ENCODE measurements around the gene MPP2. TPM values are rescaled to one million over a fixed set of nuclear protein-coding genes. Genes with fewer than 3 reads are reported as not detected.

The MPP2 gene, protein sequence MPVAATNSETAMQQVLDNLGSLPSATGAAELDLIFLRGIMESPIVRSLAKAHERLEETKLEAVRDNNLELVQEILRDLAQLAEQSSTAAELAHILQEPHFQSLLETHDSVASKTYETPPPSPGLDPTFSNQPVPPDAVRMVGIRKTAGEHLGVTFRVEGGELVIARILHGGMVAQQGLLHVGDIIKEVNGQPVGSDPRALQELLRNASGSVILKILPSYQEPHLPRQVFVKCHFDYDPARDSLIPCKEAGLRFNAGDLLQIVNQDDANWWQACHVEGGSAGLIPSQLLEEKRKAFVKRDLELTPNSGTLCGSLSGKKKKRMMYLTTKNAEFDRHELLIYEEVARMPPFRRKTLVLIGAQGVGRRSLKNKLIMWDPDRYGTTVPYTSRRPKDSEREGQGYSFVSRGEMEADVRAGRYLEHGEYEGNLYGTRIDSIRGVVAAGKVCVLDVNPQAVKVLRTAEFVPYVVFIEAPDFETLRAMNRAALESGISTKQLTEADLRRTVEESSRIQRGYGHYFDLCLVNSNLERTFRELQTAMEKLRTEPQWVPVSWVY
- total RNA-seq (under 1 TPM; 0.05 to 0.25 TPM), polyA plus RNA-seq (under 1 TPM; 0.06 to 0.13 TPM)

DNA sequence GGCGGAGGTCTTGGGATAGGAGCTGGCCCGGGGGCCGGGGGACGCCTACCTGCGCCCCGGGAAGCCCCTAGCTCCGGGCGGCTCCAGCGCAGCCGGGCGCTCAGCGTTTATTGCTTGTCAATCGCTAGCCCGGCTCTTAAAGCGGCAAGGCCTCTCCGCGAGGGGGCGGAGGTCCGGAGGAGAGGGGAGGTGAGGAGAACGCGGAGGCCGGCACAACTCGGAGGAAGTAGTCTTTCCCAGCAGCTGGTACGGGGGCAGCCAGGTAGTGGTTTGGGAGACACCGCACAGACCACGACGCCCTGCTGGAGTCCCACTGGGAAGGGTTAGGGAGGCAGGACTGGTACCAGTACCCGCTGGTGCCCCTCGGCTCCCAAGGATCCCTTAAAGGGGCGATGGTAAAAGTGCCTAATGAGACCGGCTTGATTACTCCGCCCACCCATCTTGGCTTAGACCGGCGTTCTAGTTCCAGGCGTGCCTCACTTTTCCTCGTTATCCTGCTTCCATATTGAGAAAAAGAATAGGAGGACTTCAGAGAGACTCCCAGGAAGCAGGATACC, at the start of gene MPP2:
MPP2 (minus strand) TSS at position 112 of the 557 bp plus-strand sequence. CDS start 3,076 bp downstream, outside the sequence.
- Histone ChIP-seq H3K27ac (ENCODE audit: low read depth in 1 of 2, low read length in 2 of 2) (no peak within 1 kb of the TSS), H3K4me1 (ENCODE audit: control insufficient read depth in 4 of 4, insufficient read depth in 4 of 4, low read length in 3 of 4) (peaks cover 0 to 13% (median 10%) of the 10 kb centered on the region in 4 donors), H3K27me3 (ENCODE audit: control insufficient read depth in 4 of 4, insufficient read depth in 4 of 4, low read length in 3 of 4) (peaks cover 0 to 20% (median 9%) of the 10 kb centered on the region in 4 donors), H3K4me3 (ENCODE audit: low read depth in 1 of 3, low read length in 3 of 3) (peak within 1 kb of the TSS in 1 of 3 donors; percentile 32), H3K9me3 (ENCODE audit: control insufficient read depth in 4 of 4, low read length in 3 of 4) (no peaks in the 10 kb centered on the region), H3K36me3 (ENCODE audit: control insufficient read depth in 4 of 4, insufficient read depth in 3 of 4, low read depth in 1 of 4, low read length in 3 of 4) (no peaks in the 10 kb centered on the region), H3K9ac (ENCODE audit: low read depth in 1 of 2, low read length in 2 of 2) (no peak within 1 kb of the TSS)
- WGBS, result 7% methylated on average over 36 of the region's 36 CpGs
- TF ChIP-seq RAD21 (IDR thresholded peaks at IDR 0.05) (no peak), RXRA (IDR thresholded peaks at IDR 0.05) (no peak), FOXA2 (IDR thresholded peaks at IDR 0.05) (no peak), GABPA (IDR thresholded peaks at IDR 0.05 in 1 of 2, conservative IDR thresholded peaks at IDR 0.05 in 1 of 2) (no peak), JUND (IDR thresholded peaks at IDR 0.05) (no peak), EGR1 (IDR thresholded peaks at IDR 0.05; ENCODE audit: low read depth in 2 of 2) (no peak), SP1 (IDR thresholded peaks at IDR 0.05) (no peak), TAF1 (conservative IDR thresholded peaks at IDR 0.05) (no peak), YY1 (IDR thresholded peaks at IDR 0.05) (no peak), FOXA1 (IDR thresholded peaks at IDR 0.05) (no peak), HNF4G (IDR thresholded peaks at IDR 0.05) (no peak), HNF4A (conservative IDR thresholded peaks at IDR 0.05) (no peak), NR2F2 (IDR thresholded peaks at IDR 0.05) (no peak)
- TF ChIP-seq, protein P1, sequence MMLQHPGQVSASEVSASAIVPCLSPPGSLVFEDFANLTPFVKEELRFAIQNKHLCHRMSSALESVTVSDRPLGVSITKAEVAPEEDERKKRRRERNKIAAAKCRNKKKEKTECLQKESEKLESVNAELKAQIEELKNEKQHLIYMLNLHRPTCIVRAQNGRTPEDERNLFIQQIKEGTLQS (IDR thresholded peaks at IDR 0.05), result no peak
- TF ChIP-seq, protein P2, sequence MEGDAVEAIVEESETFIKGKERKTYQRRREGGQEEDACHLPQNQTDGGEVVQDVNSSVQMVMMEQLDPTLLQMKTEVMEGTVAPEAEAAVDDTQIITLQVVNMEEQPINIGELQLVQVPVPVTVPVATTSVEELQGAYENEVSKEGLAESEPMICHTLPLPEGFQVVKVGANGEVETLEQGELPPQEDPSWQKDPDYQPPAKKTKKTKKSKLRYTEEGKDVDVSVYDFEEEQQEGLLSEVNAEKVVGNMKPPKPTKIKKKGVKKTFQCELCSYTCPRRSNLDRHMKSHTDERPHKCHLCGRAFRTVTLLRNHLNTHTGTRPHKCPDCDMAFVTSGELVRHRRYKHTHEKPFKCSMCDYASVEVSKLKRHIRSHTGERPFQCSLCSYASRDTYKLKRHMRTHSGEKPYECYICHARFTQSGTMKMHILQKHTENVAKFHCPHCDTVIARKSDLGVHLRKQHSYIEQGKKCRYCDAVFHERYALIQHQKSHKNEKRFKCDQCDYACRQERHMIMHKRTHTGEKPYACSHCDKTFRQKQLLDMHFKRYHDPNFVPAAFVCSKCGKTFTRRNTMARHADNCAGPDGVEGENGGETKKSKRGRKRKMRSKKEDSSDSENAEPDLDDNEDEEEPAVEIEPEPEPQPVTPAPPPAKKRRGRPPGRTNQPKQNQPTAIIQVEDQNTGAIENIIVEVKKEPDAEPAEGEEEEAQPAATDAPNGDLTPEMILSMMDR (IDR thresholded peaks at IDR 0.05; ENCODE audit: low read depth, low read length, missing input control), result no peak
- TF ChIP-seq, protein P3, sequence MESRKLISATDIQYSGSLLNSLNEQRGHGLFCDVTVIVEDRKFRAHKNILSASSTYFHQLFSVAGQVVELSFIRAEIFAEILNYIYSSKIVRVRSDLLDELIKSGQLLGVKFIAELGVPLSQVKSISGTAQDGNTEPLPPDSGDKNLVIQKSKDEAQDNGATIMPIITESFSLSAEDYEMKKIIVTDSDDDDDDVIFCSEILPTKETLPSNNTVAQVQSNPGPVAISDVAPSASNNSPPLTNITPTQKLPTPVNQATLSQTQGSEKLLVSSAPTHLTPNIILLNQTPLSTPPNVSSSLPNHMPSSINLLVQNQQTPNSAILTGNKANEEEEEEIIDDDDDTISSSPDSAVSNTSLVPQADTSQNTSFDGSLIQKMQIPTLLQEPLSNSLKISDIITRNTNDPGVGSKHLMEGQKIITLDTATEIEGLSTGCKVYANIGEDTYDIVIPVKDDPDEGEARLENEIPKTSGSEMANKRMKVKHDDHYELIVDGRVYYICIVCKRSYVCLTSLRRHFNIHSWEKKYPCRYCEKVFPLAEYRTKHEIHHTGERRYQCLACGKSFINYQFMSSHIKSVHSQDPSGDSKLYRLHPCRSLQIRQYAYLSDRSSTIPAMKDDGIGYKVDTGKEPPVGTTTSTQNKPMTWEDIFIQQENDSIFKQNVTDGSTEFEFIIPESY (IDR thresholded peaks at IDR 0.05), result no peak
- TF ChIP-seq, protein P4, sequence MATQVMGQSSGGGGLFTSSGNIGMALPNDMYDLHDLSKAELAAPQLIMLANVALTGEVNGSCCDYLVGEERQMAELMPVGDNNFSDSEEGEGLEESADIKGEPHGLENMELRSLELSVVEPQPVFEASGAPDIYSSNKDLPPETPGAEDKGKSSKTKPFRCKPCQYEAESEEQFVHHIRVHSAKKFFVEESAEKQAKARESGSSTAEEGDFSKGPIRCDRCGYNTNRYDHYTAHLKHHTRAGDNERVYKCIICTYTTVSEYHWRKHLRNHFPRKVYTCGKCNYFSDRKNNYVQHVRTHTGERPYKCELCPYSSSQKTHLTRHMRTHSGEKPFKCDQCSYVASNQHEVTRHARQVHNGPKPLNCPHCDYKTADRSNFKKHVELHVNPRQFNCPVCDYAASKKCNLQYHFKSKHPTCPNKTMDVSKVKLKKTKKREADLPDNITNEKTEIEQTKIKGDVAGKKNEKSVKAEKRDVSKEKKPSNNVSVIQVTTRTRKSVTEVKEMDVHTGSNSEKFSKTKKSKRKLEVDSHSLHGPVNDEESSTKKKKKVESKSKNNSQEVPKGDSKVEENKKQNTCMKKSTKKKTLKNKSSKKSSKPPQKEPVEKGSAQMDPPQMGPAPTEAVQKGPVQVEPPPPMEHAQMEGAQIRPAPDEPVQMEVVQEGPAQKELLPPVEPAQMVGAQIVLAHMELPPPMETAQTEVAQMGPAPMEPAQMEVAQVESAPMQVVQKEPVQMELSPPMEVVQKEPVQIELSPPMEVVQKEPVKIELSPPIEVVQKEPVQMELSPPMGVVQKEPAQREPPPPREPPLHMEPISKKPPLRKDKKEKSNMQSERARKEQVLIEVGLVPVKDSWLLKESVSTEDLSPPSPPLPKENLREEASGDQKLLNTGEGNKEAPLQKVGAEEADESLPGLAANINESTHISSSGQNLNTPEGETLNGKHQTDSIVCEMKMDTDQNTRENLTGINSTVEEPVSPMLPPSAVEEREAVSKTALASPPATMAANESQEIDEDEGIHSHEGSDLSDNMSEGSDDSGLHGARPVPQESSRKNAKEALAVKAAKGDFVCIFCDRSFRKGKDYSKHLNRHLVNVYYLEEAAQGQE (IDR thresholded peaks at IDR 0.05), result no peak
- TF ChIP-seq, protein P5, sequence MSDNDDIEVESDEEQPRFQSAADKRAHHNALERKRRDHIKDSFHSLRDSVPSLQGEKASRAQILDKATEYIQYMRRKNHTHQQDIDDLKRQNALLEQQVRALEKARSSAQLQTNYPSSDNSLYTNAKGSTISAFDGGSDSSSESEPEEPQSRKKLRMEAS (IDR thresholded peaks at IDR 0.05), result no peak
- DNase-seq (ENCODE audit: low spot score), result no peak

Measured in liver (tissue), 9 donors.